SKM-1 (cell line): ENCODE results near the gene SEC61B.
"Not testable (repeated sequence)": the region's sequence is repeated elsewhere in the genome, so short reads cannot be mapped to it uniquely, and the experiment has no call there.

ENCODE experiments used
- DNase-seq: peaks from one replicate; lab custom pipeline; 2025; ENCODE audit not compliant: unreplicated experiment; lab: John Stamatoyannopoulos, UW

The SEC61B gene

DNA sequence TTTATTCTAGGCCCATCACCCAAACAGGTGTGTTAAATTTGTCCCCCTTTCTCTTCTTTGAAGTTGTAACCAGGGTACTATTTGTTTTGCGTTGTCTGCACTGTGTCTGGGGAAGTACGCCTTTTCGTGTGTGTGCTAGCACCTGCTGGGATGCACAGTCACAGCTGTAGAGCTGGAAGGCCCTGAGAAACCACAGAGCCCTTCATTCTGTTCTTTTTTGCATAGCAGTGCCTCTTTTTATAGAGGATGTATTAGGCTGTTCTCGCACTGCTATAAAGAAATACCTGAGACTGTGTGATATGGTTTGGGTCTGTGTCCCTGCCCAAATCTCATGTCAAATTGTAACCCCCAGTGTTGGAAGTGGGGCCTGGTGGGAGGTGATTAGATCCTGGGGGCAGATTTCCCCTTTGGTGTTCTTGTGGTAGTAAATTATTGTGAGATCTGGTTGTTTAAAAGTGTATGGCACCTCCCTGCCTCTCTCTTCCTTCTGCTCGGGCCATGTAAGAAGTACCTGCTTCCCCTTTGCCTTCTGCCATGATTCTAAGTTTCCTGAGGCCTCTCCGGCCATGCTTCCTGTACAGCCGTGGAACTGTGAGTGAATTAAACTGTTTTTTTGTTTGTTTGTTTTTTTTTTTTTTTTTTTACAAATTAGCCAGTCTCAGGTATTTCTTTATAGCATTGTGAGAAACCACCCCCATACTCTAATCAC is 14.0 kb downstream of the SEC61B start:
- no peak for DNase-seq

DNA sequence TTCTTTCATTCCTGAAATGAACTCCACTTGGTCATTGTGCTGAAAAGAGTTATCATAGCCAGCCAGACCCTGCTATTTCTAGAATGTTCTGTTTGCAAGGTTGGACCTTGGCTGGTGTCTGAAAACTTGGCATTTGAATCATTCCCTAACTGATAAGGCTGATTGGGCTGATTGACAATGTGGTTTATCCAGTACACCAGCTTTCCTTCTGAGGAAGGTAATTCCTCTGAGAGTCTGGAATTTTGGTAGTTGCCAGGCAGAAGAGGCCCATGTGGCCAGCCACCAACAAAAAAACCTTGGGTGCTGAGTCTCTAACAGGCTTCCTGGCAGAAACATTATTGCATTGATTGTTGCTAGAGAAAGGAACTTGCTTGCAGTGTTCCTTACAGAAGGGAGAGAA is 15.3 kb downstream of the SEC61B start:
- no peak for DNase-seq

DNA sequence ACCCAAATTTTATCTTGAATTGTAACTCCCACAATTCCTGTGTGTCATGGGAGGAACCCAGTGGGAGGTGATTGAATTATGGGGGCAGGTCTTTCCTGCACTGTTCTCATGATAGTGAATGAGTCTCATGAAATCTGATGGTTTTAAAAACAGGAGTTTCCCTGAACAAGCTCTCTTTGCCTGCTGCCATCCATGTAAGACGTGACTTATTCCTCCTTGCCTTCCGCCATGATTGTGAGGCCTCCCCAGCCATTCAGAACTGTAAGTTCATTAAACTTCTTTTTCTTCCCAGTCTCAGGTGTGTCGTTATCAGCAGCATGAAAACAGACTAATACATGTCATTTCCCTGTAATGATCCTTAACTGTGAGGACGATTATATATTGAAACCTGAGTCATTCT is 15.8 kb downstream of the SEC61B start:
- not testable (repeated sequence) for DNase-seq

DNA sequence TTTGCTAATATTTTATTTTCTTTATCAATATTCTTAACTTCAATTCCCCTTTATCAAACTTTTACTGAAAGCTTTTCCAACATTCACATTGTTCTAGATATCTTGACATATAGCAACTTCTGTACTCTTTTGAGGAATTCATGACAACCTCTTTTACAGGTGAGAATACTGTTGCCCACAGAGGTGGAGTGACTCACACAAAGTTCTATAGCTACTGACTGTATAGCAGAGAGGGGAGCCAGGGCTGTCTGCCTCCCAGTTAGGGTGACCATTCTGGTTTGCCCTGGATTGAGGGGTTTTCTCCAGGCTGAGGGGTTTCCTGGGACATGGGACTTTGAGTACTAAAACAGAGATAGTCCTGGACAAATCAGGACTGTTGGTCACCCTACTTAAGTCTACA is 16.2 kb downstream of the SEC61B start:
- no peak for DNase-seq

DNA sequence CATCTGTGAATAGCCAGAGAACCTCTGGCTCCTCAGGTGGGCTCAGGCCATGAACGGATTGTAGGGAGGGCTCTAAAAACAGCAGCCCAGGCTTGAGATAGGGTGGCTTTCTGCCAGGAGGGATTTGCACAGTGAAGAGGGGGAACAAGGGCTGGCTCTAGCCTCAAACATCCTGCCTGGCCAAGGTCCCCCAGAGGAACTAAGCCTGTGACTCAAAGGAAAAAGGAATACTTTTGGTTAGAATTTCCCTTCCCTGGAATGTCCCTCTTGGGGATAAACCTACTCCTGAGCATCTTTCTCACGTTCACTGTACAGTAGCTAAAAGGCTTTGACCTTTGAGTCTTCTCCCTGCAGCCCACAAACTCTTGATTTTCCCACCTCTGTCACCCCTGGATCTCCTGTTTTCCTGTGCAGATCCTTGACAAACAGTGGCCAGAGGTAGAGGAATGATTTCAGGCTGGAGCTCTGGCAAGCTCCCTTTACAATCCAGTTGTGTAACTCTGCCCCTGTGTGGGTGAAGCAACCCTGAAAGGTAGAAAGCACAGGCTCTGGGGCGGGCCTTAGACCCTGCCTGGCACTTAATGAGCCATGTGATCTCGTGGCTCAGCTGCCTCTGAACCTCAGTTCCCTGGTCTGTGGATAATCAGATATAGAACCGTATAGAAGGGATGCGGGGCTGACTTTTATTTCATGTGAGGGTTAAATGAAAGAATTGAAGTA is 17.4 kb downstream of the SEC61B start:
- no peak for DNase-seq

DNA sequence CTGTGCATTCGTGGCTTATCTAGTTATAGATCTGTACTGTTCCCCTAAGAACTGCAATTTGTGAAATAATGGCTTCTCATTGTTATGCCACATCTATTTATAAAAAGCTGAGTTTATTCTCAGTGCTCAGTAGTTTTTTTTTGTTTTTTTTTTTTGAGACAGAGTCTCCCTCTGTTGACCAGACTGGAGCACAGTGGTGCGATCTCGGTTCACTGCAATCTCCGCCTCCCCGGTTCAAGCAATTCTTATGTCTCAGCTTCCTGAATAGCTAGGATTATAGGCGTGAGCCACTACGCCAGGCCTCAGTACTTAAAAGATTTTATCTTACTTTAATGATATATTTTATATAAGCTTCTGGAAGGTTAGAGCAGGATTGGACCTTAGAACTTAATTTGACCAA is 19.0 kb downstream of the SEC61B start:
- DNase-seq = no peak

DNA sequence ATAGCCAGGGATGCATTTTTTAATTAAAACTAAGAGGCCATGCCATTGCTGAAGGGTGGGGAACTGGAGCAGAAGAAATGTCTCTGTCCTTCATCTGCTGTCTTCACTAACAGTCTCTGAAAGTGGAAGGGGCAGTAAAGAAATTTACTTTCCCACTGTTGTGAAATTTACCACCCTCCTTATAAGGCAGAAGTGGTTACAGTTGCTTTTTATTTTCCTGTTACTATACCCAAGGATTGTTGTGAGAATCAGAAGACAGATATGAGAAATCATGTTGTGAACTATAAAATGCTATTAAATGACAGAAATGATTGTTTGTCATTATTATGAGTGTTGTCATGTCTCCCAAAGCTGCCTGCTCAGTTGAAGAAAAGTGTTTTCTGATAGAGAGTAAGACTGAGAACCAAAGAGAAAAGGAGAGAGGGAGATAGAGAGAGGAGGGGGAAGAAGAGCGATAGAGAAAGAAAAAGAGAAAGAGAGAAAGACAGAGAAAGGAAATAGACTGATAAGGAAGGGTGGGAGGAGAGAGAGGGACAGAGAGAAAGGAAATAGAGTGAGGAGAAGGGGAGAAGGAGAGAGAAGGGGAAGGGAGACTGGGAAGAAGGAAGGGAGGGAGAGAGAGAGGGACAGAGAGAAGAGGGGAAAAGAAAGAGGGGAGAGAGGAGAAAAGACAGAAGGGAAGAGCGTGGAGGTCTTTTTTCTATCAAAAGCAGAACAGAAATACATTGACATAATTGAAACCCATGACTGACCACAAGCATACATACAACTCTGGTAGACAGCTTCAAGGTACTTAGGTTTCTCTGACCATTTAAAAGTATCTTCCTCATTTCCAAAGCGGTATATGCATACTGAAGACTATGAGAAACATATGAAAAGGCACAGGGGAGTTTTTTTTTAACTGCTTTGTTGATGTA is 22.5 kb downstream of the SEC61B start:
- no peak for DNase-seq

DNA sequence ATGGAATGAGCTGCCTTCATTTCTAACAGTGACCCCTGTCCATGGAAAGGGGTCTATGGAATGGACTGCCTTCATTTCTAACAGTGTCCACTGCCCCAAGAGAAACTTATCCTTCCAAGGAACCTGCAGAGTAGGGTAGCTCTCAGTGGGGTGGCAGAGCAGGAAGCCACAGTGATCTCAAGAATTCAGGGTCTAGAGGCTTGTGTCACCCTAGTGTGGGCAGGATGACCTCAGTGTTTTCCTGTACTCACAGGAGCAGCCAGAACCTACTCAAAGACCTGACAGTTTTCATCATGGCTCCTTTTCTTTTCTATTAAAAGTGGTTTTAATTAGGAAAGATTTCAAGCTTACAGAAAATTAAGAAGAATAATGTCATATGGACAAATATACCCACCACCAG is 27.5 kb downstream of the SEC61B start:
- DNase-seq = no peak

DNA sequence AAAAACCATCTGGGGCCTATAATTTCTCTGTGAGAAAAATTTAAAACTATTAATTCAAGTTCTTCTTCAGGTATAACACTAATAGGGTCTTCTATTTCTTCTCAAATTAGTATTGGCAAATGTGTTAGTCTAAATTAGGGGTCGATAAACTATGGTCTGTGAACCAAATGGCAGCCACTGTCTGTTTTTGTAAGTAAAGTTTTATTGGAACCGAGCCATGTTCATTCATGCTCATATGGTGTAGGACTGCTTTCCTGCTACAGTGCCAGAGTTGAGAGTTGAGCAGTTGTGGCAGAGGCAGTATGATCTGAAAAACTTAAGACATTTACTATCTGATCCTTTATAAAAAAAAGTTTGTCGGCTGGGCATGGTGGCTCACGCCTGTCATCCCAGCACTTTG is 29.1 kb downstream of the SEC61B start:
- no peak for DNase-seq

DNA sequence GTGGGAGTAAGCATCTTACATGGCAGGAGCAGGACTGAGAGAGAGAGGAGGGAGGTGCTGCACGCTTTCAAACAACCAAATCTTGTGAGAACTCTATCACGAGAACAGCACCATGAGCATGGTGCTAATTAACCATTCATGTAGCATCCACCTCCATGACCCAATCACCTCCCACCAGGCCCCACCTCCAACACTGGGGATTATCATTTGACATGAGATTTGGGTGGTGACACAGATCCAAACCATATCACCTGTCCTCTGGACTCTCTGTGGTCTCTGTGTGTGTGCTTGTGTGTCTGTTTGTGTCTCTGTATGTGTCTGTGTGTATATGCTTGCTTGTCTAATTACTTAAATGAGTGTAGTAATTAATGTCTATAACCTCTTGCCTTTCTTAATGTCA is 31.1 kb downstream of the SEC61B start:
- DNase-seq = no peak

DNA sequence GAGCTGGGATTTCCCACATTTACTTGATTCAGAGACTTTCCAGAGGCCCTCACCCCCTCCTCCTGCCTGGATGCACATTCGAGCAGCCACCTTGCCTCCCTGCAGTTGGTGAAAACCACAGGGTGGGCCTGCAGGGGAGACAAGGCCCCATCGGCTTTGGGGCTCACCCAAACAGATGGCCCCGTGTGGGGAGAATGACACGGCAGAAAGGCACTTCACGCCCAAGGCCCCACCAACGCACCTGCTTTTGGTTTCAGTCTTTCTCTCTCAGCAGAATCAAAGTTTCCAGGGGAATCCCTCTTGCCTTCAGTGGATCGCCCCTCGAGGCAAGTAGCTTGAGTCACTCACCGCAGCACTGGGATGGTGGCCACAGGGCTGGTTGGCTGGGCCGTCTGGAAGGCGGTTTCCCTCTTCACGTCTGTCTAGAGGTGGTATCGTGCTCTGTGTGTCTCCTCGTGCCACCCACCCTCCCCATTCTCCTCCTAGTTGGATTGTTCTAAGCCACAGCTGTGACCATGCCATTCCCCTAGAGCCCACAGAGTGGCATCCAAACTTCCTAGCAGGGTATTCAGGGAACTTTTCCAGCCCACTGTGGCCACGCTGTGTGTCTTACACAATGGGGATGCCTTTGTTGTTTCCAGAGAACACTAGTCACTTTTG is 31.8 kb downstream of the SEC61B start:
- no peak for DNase-seq

DNA sequence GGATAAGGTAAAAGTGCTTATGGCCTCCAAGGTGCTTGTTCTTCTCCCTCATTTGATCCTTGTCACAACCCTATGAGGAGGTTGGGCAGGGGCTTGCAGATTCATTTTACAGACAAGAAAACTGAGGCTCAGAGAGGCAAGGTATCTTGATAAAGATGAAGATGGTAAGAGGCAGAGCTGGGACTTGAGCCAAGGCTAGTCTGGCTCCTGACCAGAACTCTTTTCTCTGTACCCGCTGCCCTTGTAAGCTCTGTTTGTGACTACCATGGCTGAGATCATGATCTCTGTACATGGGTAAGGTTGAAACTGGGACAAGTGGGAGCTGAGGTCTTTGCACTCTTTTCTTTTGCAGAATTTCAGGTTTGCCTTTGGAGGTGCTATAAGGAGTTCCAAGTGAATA is 33.6 kb downstream of the SEC61B start:
- DNase-seq = no peak

DNA sequence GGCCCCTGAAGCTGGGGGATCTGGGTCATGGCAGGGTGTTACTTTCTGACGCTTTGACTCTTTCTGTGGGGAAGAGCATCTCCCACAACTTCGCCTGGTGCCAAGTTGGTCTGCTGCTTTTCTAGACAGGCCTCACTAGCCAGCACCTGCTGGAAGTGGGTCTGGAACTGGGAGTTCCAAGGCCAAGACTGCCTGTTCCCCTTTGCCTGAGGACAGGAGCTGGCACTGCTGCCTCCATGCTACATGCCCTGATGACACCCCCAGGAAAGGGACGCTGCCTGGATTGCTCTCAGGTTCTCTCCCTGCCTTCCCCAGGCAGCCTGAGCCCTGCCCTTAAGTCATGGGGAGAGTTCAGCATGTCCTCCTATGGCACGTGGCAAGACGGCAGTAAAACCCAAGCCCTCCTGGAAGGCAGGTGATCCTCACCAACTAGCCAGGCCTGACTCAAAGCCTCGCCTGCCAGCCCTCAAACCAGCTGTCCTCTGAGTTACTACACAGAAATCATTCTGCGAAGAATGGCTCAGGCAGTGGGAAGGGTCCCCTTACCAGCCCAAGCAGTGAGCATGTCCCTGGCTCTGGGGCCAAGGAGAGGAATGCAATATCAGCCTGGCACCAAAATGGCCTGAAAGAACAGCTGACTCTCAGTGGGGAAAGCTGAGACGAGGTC is 35.8 kb downstream of the SEC61B start:
- DNase-seq = no peak

DNA sequence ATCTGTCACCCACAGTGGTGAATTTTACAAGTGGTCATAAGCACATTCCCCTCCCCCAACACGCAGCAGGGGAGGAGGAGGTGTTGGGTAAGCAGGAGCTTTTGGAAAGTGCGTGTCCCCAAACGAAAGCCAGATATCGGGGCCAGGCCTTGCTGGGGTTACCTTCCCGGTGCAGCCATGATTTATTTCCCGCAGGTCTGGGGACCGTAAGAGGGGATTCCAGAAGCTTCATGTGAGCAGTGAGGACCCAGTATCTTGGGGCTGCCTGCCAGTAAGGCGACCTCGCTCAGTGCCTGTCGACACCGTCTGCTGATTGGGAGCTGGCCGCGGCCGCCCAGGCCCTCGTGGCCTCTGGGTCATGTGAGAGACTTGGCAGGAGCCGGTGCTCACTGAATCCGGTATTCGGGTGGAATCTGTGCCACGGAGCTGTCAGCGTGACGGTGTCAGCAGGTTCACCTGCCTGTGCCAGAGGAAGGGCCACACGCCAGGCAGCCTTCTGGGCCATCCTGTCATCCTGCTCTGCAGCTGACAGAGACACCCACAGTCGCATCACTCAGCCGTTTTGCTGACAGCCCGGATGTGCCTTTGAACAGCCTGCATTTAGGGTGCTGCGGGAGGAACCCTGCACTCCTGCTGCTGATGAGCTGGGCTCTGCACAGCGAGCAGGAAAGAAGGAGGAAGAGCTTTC is 37.3 kb downstream of the SEC61B start:
- no peak for DNase-seq

DNA sequence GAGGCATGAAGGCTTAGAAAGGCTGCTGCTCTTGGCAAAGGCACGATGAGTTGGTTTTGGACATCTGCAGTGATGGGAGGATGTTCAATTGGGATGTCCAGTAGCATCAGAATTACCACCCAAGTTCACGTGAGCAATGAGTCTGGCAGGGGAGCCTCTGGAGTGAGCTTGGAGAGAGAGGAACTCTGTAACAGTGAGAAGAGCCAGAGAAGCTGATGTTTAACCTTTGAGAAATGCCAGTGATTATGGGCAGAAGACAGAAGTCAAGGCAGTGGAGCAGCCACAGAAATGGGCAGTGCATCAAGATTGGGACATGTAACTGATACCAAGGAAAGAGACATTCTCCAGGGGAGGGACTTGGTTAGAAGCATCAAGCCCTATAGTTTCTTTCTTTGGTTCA is 39.8 kb downstream of the SEC61B start:
- DNase-seq = no peak

DNA sequence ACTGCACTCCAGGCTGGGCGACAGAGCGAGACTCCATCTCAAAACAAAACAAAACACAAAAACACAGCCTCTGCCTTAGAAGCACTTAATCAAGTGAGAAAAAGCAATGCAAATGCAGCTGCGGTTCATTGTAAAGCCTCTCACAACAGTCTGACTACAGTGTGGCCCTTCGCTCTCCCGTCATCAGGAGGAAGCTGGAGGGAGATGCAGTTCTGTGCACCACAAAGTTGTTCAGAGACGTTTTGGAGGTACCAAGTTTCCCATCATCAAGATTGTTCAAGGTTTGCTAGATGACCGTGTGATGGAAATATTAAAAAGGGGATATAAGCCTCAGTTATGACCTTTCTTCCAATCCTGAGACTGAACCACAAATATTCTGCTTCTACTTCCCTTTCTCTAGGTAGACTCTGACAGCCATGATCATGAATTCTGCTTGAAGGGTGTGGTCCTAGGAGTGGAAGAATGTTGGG is 40.9 kb downstream of the SEC61B start:
- DNase-seq = no peak

DNA sequence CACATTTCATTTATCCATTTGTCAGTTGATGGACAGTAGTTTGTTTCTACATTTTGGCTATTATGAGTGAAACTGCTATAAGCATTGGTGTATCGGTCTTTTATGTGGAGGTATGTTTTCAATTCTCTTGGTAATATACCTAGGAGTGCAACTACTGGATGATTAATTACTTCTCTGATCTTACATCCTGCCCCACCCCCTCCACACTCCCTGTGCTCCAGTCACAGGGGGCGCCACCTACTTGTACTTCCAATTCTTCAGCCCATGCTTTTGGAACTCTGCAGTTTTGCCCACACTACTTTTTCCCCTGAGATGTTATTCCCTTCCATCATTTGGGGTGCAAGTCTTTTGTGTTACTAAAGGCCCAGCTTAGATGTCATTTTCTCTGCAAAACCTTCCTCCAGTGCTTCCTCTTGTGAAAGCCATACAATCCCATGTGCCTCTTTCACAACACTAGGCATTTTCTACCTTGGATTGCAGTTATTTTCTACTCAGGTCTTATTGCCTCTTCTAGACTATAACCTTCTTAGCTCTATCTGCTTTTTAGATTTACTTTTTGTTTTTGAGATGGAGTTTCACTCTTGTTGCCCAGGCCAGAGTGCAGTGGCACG is 42.1 kb downstream of the SEC61B start:
- no peak for DNase-seq

DNA sequence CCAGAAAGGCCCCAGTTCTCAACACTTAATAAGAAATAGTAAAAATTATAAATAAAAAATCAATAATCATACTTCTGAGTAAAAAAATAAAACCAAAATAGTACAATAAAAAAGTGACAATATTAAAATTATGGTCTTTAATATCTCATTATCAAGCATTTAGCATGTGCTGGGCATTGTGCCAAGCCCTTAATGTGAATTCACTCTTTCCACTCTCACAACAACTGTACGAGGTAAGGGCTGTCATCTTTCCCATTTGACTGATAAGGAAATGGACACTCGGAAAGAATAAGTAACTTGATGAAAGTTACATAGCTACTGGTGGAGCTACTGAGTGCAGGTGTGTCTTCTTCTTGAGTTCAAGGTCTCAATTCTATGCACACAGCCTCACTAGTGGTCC is 43.6 kb downstream of the SEC61B start:
- DNase-seq = no peak

DNA sequence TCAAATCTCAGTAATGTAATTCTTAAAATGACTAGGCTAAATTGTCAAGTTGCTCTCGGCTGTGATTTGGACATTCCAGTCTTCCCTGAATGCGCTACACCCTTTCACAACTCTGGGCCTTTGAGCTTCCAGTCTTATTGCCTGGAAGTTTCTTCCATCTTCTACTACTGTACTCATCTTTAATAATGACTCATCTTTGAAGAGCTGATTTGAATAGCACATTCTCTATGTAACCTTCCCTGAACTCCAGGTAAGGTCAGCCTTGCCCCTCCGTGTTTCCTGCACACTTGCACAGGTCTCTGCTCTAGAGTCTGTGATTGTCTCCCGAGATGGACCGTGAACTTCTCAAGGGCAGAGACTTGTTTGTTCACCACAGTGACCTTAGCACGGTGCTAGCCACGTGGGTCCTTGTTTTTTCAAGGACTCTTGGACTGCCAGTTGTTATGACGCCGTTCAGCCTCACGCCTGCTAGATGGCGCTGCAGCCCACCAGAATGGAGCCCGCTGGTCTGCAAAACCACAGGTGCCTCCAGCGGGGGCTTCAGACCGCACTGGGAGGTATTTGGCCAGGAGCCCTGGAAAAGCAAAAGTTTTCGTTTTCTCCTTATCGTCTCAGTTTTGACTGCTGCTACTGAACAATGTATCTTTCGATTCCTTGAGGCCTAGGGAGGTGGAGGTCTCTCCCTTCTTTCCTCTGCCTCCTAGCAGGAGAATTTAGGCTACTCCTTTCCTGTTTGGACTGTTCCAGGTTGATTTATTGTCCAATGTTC is 44.4 kb downstream of the SEC61B start:
- DNase-seq = no peak
